GM18499 (cell line): Measurements from ENCODE around the gene VCX3A.
"Not testable (repeated sequence)": the region's sequence is repeated elsewhere in the genome, so short reads cannot be mapped to it uniquely, and the experiment has no call there.

Source experiments
- ATAC-seq: cut with Tn5 transposase; IDR thresholded peaks from one replicate; pipeline ENCODE4 v1.9.1; 2021; ENCODE audit warnings: moderate number of reproducible peaks; ENCODE audit not compliant: insufficient read depth, unreplicated experiment

Gene VCX3A

DNA sequence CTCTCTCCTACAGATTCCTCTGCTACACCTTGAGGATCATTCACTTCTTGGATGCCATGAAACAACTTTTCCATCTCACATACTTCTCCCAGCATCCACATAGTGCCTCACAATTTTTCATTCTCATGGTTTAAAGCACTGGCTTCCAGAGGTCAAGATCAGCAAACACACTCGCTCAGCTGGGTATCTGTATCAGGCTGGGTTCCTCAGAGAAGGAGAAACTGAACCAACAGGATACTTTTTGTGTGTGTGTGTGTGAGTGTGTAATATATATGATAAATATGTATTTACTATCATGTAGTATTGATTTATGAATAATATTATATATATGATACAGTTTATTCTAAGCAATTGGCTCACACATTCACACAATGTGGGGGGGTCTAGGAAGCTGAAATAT lies at the start of gene VCX3A:
Gene VCX3A, minus strand, starts transcription at position 101 of the 400 bp plus-strand sequence. CDS start 621 bp downstream, outside the sequence.
- not testable (repeated sequence) for ATAC-seq

DNA sequence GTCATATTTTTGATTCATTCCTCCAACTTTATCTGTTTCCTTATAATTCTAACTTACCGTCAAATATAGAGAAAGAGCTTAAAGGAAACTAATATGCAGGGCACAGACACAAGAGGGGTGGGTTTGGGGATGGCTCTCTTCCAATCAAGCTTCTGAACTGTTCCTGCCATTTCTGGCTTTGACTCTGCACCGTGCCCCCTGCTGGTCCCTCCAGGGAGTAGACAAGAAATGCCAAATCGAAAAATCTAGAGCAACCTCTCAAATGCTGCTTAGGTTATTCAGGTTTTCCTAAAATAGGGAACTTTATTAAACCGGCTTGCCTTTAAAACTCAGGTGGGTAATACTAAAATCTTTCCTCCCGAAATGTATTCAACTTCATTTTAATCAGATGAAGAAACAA lies 39.8 kb upstream of the VCX3A start:
- ATAC-seq: no peak

DNA sequence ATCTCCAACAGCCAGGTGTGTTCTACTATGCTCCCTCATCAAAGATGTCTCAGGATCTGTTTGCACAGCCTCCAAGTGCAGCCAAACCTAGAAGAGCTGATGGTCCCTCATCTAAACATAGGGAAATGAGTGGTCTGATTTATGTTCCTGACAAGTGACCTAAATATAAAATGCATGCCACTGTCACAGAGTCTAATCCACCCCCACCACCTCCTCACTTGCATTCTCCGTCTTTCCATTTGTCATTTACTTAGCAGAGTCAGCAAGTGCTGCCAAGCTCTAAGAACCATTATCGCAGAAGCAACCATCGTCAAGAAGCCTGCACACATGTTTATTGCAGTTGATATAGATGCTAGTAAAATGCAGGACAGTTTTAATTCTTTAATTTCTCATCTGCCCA lies 33.1 kb upstream of the VCX3A start:
- ATAC-seq: no peak

DNA sequence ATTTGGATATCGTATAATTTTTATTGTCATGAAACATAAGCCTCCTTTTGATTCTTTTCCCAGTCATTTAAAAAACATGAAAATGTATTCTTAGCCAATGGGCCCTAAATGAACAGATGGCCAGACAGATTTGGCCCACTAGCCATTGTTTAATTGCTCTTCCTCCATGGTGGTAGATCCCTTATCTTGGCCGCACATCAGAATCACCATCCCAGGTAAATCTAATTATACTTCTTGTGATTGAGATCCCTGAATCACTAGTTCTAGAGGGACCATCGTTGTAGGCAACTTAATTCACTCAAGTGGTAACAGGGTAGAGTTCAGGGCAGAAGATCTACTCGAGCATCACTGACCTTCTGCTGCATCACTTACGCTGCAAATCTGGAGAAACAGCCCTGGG lies 24.1 kb upstream of the VCX3A start:
- ATAC-seq: no peak

DNA sequence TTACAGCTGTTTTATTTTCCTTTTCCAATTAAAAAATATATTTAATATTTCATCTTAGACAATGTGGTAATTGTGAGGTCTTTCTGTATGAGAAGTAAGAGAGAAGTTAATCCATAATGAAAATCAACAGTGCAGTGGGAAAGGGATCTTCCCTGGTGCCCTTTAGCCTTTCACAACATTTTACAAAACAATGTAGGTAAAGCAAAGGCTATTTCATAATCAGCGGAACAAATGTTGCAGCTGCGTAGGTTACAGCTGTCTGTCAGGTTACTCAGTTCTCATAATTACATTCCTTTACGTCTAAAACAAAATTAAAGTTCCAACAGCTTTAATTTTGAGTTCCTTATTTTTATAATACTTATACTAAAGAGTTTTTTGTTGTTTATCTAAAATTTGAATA lies 22.8 kb upstream of the VCX3A start:
- ATAC-seq: no peak

DNA sequence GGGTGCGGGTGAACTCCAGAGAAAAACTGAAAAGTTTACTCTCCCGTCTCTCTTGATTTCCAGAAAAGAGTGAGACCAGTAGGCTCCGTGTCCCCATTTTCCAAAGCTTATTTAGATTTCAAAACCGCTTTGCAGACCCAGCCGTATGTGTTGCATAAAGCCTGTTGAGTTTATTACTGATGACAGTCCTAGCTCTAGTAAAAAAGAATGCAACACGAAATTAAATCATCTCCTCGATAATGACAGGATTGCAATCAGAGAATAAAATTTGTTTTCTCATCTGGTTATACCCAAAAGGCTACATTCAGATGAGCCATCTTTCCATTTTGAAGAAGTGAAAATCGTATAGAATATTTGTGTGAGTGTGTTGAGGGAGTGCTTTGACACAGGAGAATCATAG lies 16.1 kb upstream of the VCX3A start:
- no peak for ATAC-seq

DNA sequence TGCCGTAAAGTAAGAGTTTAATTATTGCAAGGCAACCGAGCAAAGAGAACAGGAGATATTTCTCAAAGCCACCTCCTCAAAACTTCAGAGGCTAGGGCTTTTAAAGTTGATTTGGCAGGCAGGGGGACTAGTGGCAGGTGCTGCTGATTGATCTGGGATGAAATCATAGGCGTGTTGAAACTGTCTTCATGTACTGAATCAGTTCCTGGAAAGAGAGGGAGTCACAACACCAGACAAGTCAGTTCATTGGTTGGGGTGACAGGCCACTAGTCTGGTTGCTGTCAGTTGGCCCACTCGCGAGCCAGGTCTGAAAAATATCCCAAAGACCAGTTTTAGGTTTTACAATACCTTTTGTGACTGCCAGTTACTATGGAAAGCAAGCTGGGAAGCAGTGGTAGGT lies 10.8 kb upstream of the VCX3A start:
- ATAC-seq: no peak

DNA sequence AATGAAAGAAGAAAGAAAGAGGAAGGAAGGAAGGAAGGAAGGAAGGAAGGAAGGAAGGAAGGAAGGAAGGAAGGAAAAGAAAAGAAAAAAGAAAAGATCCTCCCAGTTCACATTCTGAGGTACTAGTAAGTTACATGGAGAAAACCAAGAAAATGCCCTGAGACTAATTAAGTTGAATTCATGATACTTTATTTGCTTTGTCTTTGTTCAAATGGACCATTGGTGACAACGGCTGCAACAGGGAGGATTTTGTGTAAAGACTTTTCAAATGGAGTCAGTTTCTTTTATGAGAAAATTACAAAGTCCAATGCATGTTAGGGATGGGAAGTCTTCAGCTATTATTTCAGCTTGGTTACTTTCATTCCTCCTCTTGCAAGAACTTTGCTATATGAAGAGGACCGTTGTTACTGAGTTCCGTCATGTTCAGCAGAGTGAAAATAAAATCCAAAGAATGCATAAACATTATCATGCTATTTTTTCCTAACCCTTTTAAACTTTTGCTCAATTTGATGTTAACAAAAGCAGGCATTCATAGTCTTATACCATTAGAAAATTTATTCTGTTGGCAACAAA lies 8.3 kb downstream of the VCX3A start:
- no peak for ATAC-seq

DNA sequence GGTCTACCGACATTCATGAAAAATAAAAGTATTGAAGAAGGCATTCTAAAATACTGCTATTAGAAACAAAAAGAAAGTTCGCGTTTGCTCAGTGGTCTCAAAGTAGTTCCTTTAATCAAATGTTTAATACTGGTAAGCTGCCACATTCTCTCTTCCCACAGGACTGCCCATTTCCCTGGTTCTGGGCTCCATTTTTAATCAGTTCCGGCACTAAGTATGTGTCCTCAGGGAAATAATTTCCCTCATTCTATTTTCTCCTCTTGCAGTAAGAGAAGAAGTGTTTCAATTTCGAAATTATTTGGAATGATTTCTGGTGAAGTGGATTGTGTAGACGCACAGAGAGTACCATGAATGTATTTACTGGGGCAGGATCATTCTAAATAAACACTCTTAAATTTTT lies 17.5 kb downstream of the VCX3A start:
- ATAC-seq: no peak

DNA sequence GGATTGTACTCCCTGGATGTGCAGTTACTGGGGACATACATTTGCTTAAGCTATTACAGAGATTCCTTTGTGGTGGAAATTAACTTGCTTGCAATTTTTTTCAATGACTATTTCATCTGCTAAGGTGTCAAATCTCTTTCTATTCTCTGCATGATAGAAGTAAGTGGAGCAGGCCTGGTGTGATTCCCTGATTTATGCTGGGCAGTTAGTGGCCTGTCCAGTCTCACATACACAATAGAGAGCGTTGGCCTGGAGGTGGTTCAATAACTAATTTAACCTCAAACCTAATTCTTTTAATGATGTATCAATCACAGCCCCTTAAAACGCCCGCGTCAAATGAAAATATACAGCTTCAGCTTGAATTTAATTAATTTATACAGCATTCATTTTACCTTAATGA lies 28.5 kb downstream of the VCX3A start:
- ATAC-seq: no peak

DNA sequence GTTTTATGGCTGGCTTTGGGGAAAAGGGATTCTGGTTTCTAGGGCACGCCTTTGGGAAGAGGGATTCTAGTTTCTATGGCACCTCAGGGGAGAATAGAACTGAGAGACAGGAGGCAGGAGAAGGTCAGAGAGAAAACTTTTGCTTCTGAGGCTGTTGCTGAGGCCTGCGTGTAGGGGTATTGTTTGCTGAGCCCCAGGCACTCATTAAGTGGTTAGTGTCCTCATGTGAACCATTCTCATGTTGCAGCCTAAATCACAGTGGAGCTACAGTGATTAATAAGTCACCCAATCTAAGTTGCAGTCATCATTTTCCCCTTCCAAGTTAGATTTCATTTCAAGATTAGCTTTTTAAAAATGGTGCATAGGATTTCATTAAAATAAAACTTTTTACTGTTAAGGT lies 29.0 kb downstream of the VCX3A start:
- no peak for ATAC-seq

DNA sequence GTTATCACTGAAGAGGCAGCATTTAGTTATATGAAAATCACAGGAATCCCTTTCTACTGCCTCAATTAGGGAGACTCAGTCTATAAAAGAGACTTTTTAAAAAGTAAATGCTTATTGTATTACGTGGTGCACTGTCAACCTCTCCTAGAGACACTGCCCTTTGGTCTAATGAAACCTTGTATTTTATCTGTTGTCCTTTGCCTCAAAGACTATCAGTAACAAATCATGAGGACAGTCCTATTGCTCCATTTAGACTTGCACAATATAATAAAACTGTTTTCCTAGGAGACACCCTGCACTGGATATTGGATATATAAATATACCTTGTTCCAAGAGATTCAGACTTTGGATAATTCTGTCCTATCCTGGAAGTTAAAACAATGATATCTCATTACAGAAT lies 34.2 kb downstream of the VCX3A start:
- no peak for ATAC-seq

DNA sequence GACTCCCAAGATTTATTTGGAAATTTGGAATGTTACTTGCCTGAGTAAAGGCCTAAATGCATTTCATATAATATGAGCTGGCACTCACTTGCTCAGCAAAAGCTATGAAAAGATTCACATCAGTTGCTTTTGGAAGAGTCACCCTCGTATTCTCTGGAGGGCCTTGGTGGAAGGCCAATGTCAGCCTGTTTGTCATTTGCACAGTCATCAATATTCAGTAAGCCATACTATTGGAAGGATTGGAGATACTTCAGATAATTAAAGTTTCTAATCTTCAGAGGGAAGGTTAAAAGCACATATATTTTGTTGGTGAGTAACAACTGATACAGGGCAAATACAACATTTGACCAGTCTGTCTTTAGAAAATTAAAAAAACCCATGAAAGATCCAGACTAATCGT lies 36.6 kb downstream of the VCX3A start:
- ATAC-seq: no peak
